Measurements from ENCODE around the gene MYOZ3.

Gene MYOZ3

GRCh38 chr5:150661086-150661485, at the start of gene MYOZ3:
TSS of gene MYOZ3 (plus strand) at chr5:150661251. CDS start at chr5:150662942, 1,691 bp downstream.
- no peak for DNase-seq (ENCODE audit: low spot score)

GRCh38 chr5:150612405-150612804, 48.6 kb upstream of the MYOZ3 start:
- DNase-seq (ENCODE audit: low spot score): no peak

GRCh38 chr5:150612905-150613670, 48.0 kb upstream of the MYOZ3 start:
- DNase-seq (ENCODE audit: low spot score): no peak

GRCh38 chr5:150613991-150614660, 46.9 kb upstream of the MYOZ3 start:
- no peak for DNase-seq (ENCODE audit: low spot score)

GRCh38 chr5:150614661-150615060, 46.4 kb upstream of the MYOZ3 start:
- no peak for DNase-seq (ENCODE audit: low spot score)

- DNase-seq (ENCODE audit: low spot score): no peak
Measured at GRCh38 chr5:150615141-150615699, 45.8 kb upstream of the MYOZ3 start.

GRCh38 chr5:150616024-150616470, 45.0 kb upstream of the MYOZ3 start:
- no peak for DNase-seq (ENCODE audit: low spot score)

GRCh38 chr5:150616506-150616905, 44.5 kb upstream of the MYOZ3 start:
- no peak for DNase-seq (ENCODE audit: low spot score)

- DNase-seq (ENCODE audit: low spot score): no peak
Measured at GRCh38 chr5:150618163-150618562, 42.9 kb upstream of the MYOZ3 start.

GRCh38 chr5:150618588-150619281, 42.3 kb upstream of the MYOZ3 start:
- no peak for DNase-seq (ENCODE audit: low spot score)

- DNase-seq (ENCODE audit: low spot score): no peak
Measured at GRCh38 chr5:150619359-150620230, 41.5 kb upstream of the MYOZ3 start.

GRCh38 chr5:150621301-150621700, 39.8 kb upstream of the MYOZ3 start:
- no peak for DNase-seq (ENCODE audit: low spot score)

- no peak for DNase-seq (ENCODE audit: low spot score)
Measured at GRCh38 chr5:150622157-150622556, 38.9 kb upstream of the MYOZ3 start.

- DNase-seq (ENCODE audit: low spot score): no peak
Measured at GRCh38 chr5:150623152-150623877, 37.7 kb upstream of the MYOZ3 start.

- DNase-seq (ENCODE audit: low spot score): no peak
Measured at GRCh38 chr5:150623878-150624216, 37.2 kb upstream of the MYOZ3 start.

GRCh38 chr5:150624334-150625163, 36.5 kb upstream of the MYOZ3 start:
- no peak for DNase-seq (ENCODE audit: low spot score)

GRCh38 chr5:150625164-150625535, 35.9 kb upstream of the MYOZ3 start:
- no peak for DNase-seq (ENCODE audit: low spot score)

- no peak for DNase-seq (ENCODE audit: low spot score)
Measured at GRCh38 chr5:150625831-150626746, 35.0 kb upstream of the MYOZ3 start.

- DNase-seq (ENCODE audit: low spot score): no peak
Measured at GRCh38 chr5:150626853-150627276, 34.2 kb upstream of the MYOZ3 start.

Measured in left forelimb (tissue), 1 donor.